Brain microvascular endothelial cell (primary cell): ENCODE data around the gene PIK3CA.
"Not testable (repeated sequence)": the region's sequence is repeated elsewhere in the genome, so short reads cannot be mapped to it uniquely, and the experiment has no call there.

Source experiments
- DNase-seq: peaks from one replicate; pipeline ENCODE4 v3.0.0-alpha.2; 2020
- H3K27ac ChIP-seq: fragments of 250-450 bp; sonication (Bioruptor Pico); 2 replicates; pipeline ENCODE4 v1.5.1; 2020; ENCODE audit warnings: mild to moderate bottlenecking, moderate library complexity
- H3K27me3 ChIP-seq: fragments of 250-450 bp; sonication (Bioruptor Pico); replicated peaks from 2 replicates; pipeline ENCODE4 v1.5.1; 2020; ENCODE audit warnings: mild to moderate bottlenecking
- H3K36me3 ChIP-seq: fragments of 250-450 bp; sonication (Bioruptor Pico); replicated peaks from 2 replicates; pipeline ENCODE4 v1.5.1; 2020; ENCODE audit warnings: mild to moderate bottlenecking
- H3K4me3 ChIP-seq: 2 replicates; pipeline ENCODE4 v1.5.1; 2011; ENCODE audit warnings: low read depth, mild to moderate bottlenecking, control low read depth, low read length, moderate library complexity
- CTCF ChIP-seq: IDR thresholded peaks from 2 replicates; pipeline ENCODE4 v1.5.1; 2011; ENCODE audit warnings: low read depth, mild to moderate bottlenecking, moderate library complexity, low read length, control low read depth, inconsistent platforms; ENCODE audit errors: missing control alignments
- in situ Hi-C: cut with HindIII; loops from 2 replicates; pipeline ENCODE4 v1.10.0; 2017; ENCODE audit warnings: low sequenced_read_pairs, low pct_ligation_motif_present

Gene PIK3CA

GRCh38 chr3:179236669-179237301 lies 88.6 kb downstream of the PIK3CA start:
- no peak for TF ChIP-seq CTCF
- in situ Hi-C loops: no loop called here
- H3K36me3 ChIP-seq: no peaks in the 10 kb centered on the region
- H3K27ac ChIP-seq: no peak overlapping the region
- no peak overlapping the region for H3K4me3 ChIP-seq
- H3K27me3 ChIP-seq: no peaks in the 10 kb centered on the region
- DNase-seq: no peak

GRCh38 chr3:179240299-179240698 lies 92.1 kb downstream of the PIK3CA start:
- H3K4me3 ChIP-seq, H3K27me3 ChIP-seq, in situ Hi-C loops, H3K36me3 ChIP-seq, H3K27ac ChIP-seq, DNase-seq: not testable (repeated sequence)

- in situ Hi-C loops: not testable (repeated sequence)
Measured at GRCh38 chr3:179242859-179243258, 94.7 kb downstream of the PIK3CA start.

GRCh38 chr3:179244878-179245277 lies 96.7 kb downstream of the PIK3CA start:
- DNase-seq: no peak
- H3K4me3 ChIP-seq: no peak overlapping the region
- H3K27me3 ChIP-seq: no peaks in the 10 kb centered on the region
- H3K36me3 ChIP-seq: no peaks in the 10 kb centered on the region
- no peak for TF ChIP-seq CTCF
- in situ Hi-C loops: no loop called here
- no peak overlapping the region for H3K27ac ChIP-seq

More at GRCh38 chr3:179242859-179243258, 94.7 kb downstream of the PIK3CA start:
- H3K4me3 ChIP-seq, DNase-seq, H3K36me3 ChIP-seq, H3K27ac ChIP-seq, H3K27me3 ChIP-seq: not testable (repeated sequence)

DNA sequence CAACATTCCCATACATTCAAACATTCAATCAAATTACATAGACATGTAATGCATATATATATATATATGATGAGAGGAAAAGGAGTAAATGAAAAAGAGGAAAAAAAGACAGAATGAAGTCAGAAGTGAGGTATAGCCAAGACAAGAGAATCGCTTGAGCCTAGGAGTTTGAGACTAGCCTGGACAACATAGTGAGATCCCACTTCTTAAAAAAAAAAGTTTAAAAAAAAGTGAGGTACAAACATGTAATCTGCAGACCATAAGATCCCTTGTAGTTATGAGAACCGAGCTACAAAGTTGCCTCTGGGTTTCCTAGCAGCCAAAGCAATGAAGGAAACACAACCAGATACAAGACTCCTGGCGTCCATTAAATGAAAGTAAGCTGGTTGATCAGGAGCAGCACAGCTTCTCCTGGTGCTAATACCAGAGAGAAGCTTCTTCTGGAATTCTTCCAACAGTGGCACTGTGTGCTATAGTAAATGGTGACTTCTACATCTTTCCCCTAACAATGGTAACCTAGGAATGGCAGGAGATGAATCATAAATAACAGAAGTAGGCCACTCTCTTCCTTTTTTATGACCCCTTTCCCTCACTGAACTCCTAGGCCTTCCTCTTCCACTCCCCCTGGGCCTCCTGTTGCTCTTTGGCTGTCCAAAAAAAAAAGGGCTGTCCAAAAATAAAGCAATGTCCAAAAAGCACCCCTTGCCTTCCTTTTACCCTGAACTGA lies 99.3 kb downstream of the PIK3CA start:
- Histone ChIP-seq H3K27ac (no peak overlapping the region), H3K27me3 (no peaks in the 10 kb centered on the region), H3K36me3 (no peaks in the 10 kb centered on the region), H3K4me3 (no peak overlapping the region)
- in situ Hi-C loops: no loop called here
- TF ChIP-seq CTCF: no peak
- DNase-seq: no peak

GRCh38 chr3:179250803-179251476 lies 102.8 kb downstream of the PIK3CA start, which contains the start of gene KCNMB3:
KCNMB3 (minus strand) TSS chr3:179251114; CDS start chr3:179250990, 124 bp downstream.
- TF ChIP-seq CTCF: no peak
- in situ Hi-C loops: no loop called here
- no peak within 1 kb of the TSS for H3K27ac ChIP-seq

More at GRCh38 chr3:179250803-179251476, 102.8 kb downstream of the PIK3CA start, which contains the start of gene KCNMB3:
- no peaks in the 10 kb centered on the region for H3K36me3 ChIP-seq
- H3K4me3 ChIP-seq: no peak within 1 kb of the TSS
- DNase-seq: no peak
- no peaks in the 10 kb centered on the region for H3K27me3 ChIP-seq
